Iris pigment epithelial cell (primary cell): Measurements from ENCODE around the gene DTD1.

Experiments
- DNase-seq: peaks from one replicate; pipeline ENCODE4 v3.0.0-alpha.2; 2011; ENCODE audit warnings: low read depth

Gene DTD1

DNA sequence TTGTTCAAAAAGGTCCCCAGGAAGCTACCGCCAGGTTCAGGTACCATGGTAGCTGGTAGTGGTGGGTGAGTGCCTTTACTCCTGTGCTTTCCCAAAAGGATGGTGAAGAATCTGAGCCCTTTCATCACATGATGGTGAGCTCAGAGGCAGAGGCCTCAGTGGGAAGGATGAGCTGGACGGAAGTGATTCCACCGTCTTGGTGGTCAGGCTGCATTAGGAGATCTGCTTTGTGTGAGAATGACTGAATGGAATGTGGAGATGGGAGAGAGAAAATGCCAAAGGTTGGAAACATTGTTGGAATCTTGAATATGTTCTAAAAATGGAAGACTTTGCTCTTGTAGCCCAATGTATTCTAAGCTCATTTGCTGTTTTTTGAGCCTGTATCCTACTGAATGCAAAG, 117.6 kb downstream of the DTD1 start:
- DNase-seq: peak; percentile 89

DNA sequence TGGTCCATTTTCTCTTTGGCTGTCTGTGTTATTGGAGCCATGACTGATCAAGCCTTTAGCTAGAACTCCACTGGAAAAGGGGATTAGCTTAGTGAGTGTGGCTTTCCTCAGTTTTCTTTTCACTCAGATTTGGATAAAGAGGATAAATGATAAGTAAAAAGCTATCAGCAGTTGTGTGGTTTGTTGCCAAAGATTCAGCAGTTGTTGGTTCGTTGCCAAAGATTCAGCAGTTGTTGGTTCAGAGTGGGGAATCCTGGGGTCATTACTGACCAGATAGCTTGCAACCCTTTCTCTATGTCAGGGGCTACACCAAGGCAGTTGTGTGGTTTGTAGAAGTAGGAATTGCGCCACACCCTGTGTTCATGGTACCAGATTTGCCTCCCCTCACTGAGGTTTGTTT, 118.1 kb downstream of the DTD1 start:
- peak; percentile 52 for DNase-seq

DNA sequence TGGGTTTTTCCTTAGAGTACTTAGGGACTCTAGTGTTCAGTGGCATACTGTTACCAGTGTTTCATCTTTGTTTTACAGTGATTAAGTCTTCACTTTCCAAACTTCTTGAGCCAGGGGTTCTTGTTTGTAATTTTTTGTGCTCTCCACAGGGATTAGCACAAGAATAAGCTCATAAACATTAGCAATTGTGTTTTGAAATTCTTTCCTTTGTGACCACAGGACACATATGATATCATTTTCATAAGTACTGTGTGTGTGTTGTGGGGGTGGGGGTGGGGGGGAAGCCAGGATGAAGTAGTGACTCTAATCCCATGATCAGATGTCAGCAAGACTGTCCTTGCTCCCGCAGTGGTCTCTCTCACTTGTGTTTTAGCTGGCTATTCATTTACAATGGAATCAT, 124.3 kb downstream of the DTD1 start:
- DNase-seq: peak; percentile 6

DNA sequence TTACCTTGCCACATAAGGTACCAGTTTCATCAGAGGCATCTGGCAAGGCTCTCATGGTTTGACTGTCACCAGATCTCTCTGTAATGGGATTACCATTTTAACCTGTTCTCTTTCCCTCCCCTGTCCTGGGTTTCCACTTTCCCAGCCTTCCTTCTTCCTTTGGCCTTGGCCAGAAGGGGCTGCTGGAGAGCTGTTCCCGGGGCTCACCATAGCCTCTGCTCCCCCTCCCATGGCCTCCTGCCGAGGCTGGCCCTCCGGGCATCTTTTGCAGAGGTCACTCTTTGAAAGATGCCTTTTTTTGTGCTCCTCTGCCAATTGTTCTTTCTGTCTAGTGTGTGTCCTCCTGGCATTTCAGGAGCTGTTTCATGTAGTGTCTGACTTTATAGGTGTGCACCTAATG, 125.0 kb downstream of the DTD1 start:
- no peak for DNase-seq

DNA sequence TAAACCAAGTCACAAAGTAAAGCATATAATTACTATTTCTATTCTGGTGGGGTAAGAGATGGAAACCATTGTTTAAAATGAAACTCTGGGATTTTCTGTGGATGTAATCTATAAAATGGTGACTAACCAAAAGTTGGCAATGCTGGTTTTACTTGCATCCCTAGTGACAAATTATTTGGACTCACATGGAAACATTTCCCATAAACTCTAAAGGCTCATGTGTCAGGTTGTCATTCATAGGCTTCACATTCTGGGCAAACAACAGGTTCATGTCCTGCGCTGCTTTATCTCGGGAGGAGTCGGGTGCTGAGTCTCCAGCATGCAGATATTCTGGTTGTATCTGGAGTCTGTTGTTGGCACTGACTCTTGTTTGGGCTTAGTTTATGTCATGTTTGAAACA, 127.7 kb downstream of the DTD1 start:
- DNase-seq: no peak

DNA sequence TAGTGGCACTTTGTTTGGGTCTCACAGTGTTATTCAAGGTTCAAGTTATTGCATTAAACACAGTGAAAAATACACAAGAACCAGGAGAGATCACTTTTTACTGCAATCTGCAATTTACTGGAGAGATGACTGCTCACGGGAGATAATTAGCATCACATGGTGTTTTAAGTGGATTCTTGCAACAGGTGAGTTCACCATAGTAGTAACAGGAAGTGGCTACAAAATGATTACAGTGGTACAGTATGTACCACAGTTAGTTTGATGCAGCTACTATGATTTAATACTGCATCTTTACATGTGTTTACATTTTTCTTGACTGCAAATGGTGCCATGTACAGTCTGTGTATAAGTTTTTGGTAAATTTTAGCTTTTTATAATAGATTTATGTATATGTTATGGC, 129.2 kb downstream of the DTD1 start:
- no peak for DNase-seq

DNA sequence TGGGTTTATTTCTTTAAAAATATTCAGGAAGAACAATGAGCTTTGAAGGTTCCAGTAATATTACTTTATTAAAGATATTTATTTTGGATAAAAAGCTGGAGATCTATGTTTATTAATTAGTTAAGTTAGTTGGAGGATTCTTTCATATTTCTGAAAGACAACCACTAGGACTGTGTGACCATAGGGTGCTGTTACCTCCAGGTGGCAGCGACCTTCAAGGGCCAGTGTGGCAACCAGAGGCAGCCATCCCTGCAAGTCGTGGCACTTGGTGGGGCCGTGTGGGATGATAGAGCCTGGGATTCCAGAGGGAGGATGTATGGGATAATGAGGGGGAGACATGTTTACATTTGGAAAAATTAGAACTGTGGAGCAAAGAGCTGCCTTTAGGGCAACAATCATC, 130.3 kb downstream of the DTD1 start:
- no peak for DNase-seq

DNA sequence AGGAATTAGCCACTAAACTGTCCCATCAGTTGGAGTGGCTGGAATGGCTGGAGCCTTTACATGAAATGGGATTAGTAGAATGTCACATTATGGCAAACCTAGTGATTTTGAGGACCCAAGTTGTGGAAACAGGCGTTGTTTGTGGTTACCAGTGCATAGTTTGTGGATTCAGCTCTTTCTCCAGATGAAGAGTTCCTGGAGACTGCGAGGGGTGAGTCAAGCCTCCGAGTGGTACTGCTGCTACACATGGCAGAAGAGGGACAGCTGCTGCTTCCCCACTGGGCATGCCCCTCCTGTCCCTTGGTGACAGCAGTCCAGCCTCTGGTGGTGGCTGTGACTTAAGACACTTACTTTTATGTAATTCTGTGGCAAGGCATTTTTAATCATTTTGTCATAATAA, 131.6 kb downstream of the DTD1 start:
- peak; percentile 46 for DNase-seq

DNA sequence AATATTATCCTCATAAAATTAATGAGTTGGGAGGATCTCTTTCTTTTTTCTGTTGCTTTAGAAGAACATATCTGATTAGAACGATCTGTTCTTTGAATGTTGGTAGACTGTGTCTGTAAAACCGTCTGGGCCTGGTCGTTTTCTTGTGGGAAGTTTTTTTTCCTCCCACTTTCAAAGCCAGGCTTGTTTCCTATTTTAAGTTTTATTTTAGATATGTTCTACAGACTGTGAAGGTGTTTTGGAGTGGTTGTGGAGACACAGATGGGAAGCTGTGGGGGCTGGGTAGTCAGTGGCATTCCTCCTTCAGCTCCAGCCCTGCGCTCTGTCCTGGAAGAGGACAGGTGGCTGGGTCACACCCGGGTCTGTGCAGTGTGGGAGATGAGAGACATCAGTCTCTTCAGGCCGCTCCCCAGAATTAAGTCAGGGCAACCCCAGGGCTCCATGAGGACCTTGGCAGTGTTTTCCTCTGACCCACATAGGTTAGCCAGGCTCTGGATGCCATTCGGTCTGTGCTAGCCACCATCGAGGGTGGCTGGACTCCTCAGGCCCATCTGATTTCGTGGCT, 133.8 kb downstream of the DTD1 start:
- no peak for DNase-seq

DNA sequence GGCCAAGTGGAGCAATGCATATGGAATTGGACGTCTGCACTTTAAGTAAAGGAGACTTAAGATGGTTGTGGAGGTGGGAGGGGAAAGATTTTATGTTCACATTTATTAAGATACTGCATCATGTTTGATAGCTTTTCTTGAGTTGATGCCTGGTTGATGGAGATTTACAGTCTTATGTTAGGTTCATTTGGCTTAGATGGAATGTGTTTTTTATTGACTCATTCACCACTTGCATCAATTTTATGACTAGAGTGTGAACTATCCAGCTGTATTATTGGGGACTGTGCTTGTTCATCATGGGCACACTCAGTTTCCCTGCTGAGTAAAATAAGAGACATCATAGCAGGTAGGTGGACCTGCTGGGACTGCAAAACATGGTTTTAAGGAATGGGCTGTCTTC, 134.5 kb downstream of the DTD1 start:
- DNase-seq: peak; percentile 12

DNA sequence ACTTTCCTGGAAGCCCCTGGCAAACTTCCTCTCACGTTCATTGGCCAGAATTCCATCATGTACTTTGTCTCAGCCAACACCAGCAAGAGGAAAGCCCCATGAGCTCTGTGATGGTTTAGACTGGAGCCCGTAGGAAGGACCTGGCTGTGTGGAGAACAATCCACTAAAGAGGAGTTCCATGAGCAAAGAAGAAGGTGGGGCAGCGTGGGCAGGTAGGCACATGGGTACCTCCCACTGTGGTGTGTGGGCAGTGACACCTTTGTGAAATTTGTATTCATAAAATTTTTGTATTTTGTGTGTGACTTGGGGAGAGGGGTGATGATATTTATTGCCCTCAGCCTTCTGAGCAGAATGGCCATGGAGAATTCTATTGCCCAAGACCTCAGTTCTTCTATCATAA, 136.2 kb downstream of the DTD1 start:
- DNase-seq: no peak

DNA sequence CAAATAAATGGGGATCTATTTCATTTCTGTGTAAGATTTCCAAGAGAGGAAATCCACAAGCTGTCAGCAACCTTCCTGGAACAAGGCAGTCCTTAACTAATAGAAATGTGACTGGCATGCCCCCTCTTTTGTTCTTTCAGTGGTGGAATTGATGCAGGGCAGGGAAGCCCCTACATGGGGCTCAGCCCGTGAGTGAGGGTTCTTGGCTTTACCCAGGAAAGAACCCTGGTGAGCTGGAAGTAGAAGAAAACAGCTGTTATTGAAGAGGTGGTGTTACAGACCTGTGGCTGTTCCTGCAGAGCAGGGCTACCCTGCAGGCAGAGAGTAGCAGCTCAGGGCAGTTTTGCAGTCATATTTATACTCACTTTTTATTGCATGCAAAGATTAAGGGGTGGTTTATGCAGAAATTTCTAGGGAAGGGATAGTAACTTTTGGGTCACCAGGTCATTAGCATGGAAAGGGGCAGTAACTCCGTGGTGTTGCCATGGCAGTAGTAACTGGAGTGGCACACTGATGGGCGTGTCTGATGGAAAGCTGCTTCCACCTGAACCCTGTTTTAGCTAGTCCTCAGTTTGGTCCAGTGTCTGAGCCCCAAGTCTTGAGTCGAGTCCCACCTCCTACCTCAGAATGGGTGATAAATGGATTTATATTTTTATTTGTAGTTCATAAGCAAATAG, 137.1 kb downstream of the DTD1 start:
- no peak for DNase-seq

DNA sequence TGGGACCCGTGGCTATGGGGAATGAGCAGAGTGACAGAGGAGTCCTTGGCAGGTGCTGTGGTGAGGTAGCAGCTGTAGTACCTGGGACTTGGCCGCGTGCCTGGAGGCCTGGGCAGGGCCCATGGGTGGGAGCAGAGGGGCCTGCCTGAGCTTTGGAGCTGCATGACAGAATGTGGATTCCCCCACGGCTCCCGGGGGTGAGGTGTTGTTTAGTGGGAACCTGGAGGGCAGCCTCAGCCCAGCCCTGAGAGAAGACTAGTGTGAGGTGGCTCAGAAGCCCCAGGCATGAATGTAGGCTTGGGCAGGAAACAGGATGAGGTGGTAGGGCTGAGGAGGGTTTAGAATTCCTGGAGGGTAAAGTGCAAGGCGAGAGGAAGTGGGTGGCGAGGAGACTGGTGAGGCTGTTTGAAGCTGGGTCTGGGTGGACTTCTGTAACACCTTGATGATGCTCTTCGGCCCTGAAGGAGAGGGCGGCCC, 139.2 kb downstream of the DTD1 start:
- DNase-seq: no peak

DNA sequence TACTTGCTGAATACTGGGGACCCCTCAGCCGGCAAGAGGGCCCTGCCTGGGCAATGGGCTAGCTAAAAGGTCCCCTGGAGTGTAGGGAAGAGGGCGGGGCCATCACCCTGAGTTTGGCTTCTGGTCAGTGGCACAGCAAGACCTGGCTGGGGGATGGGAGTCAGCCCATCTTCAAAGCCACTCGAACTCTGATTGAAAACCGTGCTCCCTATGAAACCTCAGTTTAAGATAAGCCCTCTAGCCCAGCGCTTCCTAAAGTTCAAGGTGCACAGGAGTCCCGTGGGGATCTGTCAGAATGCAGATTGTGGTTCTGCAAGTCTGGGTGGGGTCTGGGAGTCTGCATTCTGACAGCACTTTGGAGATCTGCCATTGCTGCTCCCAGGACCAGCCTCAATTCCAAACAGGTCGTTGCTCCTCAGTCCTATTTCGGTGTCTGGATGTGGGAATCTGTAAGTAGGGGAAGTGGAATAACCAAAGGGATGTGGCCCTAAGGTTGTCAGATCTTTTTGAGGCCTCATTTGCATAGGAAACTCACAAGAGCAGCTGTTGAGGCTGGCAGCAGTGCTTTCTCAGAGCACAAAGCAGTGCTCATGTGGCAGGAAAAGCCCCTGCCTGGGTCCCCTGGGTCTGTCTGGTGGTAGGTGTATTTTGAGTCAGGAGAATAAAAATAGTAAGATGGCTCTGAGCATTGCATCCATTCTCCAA, 140.5 kb downstream of the DTD1 start:
- DNase-seq: no peak

DNA sequence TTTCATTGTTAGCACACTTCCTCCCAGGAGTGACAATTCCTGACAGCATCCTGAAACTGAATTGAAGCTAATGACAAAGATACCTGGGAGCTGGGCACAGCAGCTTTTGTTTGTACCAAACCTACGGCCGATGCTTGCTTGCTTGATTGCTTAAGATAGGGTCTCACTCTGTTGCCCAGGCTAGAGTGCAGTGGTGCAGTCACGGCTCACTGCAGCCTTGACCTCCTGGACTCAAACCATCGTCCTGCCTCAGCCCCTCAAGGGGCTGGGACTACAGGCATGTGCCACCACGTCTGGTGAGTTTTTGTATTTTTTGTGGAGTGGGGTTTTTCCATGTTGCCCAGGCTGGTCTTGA, 141.0 kb downstream of the DTD1 start:
- DNase-seq: no peak

DNA sequence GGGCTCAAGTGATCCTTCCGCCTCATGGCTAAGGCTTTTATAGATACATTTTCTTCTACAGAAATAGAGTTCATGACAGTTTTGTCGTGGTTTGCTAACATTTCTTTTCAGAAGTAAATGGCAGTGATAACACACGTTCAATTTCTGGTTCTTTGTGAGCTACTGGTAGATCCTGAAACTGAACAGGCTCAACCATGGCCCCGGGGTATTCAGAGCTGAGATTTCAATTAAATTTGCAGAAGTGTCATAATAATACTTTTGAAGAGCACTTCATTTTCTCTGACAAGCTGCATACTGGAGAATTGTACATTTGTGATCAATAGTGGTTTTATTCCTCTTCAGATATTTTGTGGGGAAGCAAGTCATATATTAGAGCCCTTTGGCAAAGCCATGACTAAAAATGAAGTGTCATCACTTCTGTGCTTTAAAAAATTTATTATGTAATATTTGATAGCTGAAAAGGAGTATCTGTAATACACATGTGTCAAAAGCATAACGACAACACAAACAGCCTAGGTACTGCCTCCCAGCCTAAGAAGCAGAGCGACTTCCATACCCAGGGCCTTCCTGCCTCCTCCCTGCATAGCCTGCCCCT, 141.5 kb downstream of the DTD1 start:
- DNase-seq: no peak

DNA sequence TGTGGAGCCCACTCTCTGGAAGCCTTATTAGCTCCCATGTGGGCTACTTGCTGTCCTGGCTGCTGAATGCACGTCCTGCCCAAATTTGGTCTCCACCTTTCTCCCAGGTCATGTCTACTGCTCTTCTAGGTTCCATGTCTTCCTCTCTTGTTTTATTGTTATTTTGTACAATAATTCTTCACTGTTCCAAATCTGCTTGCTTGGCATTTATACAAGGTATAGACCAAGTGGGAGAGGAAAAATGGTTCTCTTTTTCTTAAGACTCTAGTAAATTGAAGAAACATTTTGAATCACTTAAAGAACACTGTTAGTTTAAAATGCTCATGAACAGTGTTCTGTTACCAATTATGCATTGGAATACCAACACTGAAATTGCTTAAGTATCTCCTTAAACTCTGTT, 144.1 kb downstream of the DTD1 start:
- no peak for DNase-seq

DNA sequence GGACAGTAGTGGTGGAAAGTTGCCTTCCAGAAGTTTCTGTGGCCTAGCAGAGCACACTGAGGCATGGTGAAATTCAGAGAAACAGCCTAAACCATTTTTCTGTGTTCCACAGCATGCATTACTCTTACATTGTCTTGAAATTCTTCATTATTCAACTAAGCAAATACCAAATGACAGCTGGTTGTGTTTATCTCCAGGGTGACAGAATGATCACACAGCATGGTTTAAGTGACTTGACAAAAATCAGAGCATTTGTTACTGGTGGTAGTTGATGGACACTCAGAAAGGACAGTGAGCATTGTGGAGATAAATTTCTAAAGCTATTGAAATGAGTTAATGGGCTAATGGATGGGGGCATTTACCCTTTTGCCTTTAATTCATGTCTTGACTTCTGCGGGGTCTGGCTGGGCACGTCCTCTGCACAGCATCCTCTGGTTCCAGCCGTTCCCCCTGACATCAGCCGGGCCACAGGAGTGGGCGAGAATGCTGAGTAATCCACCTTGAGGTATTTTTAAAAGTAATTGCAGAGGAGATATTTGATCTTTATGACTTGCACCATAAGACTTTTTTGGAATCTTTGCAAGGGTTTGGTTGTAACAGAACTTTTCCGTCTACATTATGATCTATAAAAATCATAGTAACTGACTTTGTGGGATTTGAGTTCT, 146.8 kb downstream of the DTD1 start:
- no peak for DNase-seq

DNA sequence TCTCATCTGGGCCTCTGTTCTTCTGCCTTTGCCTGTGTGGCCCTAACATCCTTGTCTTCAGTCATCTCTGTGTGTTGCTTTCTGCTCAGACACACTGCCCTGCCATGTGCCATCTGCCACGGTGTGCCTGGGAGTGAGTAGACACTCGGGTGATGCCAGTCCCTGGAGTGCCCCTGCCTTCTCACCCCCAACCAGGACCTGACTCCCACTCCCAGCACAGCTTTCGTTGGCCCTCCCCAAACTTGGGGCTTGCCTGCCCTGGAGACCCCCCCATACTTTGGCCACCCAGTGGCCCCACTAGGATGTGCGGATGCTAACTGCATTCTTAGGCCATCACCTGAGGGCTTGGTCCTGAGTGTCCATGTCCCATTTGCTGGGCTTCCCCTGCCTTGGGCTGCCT, 149.3 kb downstream of the DTD1 start:
- DNase-seq: no peak

DNA sequence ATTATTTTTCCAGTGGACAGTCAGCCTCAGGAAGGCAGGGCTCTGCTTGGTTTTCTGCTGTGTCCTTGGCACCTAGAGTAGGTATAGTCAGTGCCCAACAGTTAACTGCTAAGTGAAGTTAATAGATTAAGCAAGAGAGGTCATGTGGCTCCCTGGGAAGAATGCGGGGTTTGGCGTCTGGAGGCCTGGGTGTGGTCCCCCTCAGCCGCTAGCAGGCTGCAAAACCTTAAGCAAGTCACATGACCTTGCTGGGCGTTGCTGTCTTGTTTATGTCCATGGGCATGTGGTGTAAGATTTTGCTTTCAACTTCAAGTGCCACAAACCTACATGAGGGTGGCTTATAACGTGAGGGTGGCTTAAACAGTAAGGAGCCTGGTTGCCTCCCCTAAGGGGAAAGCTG, 150.2 kb downstream of the DTD1 start:
- peak; percentile 18 for DNase-seq

DNA sequence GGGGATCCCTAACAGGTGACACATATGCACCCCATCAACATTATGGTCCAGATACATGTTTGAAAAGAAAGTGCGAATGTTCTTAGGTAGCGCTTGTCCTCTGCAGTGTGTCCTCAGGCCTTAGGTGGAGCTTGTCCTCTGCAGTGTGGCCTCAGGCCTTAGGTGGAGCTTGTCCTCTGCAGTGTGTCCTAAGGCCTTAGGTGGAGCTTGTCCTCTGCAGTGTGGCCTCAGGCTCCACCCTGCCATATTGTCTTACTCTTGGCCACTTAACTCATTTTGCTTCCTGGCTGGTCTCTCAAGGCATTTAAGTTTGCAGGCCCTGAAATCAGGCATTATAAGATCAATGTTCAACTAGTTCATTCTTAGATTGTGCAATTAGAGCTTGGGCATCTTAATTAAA, 151.0 kb downstream of the DTD1 start:
- DNase-seq: no peak

DNA sequence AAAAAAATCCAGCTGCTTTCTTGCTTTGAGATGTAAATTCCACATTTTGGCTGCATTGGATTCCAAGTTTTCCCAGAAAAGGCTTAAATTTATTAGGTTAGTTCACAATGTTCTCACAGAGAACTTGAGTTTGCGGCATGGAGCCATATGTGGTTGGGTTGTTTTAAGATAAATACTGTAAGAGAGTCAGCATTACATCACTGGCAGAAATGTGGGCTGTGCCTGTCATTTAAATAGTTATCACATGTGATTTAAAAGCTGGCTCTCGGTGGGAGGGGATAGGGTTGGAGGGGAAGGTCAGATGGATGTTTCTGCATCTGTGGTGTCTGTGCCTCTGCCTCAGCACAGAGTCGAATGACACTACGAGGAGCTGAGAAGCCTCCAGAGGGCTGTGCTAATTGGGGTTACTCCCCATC, 151.9 kb downstream of the DTD1 start:
- DNase-seq: peak; percentile 83

DNA sequence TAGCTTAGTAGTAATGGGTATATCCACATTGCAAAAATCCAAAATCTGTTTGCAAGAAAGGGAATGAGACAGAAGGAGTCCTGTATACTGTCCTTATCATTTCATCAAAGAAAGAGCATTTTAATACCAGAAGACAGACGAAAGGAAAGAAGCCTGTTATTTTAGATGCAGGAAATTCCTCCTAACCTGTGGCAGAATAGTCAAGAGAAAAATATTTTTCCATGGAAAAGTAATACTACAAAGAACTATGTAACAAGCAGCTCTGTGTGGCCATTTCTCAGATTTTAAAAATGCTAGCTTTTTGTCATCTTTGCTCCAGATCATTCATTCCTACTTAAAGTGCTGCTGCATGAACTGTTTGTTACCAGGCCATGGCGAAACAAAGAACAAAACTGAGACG, 152.9 kb downstream of the DTD1 start:
- no peak for DNase-seq
